HEK293T (cell line): ENCODE data around the gene C5orf15.

ENCODE experiments used
- ELF4 ChIP-seq: fragments of 450-650 bp; IDR thresholded peaks from 2 replicates; pipeline ENCODE4 v1.6.1; 2017; ENCODE audit warnings: antibody characterized with exemption
- FOXK2 ChIP-seq: fragments of 450-650 bp; IDR thresholded peaks from 2 replicates; pipeline ENCODE4 v1.6.1; 2016; ENCODE audit warnings: mild to moderate bottlenecking
- ZNF384 ChIP-seq: fragments of 450-650 bp; IDR thresholded peaks from 2 replicates; pipeline ENCODE4 v1.6.1; 2016

DNA sequence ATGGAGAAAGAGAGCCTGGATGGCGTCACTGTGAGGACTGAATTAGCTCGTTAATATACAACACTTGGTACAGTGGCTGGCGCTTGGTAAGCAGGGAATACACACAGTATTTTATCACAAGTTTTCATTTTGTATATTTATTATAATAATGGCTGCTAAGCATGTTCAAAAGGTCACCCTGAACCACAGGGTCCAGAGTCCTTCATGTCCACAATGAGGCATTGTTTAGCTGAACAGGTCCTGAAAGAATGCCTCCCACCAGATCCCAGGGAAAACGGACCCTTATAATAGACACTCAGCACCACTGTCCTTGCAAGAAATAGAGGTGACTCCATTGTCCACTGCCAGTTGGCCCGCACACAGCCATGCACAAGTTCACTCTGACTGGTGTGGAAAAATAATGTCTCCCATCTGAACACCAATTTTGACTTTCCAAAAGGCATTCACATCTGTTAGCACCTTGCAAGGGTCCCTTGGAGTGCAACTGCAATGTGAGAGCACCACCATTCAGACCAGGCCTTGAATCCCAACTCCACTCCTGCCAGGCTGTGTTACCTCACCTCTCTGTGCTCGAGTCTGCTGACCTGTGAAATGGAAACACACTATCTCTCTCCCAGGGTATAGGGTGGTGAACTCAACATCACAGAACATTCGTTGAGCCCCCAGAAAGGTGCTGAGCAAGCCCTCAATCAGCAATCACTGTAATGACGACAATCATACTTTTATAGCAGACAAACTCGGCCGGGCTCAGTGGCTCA lies 32.5 kb upstream of the C5orf15 start:
- TF ChIP-seq FOXK2 (no peak), ZNF384 (no peak), ELF4 (no peak)
